H1 (cell line): ENCODE measurements around the gene ATP6V1C2. TPM values are rescaled to one million over a fixed set of nuclear protein-coding genes. Genes with fewer than 3 reads are reported as not detected.

Experiments used
- CTCF ChIA-PET: fragments of 300-600 bp; sonication (Branson Sonifier 250); formaldehyde crosslinking; loops from one replicate; lab custom pipeline; 2021; ENCODE audit not compliant: partially characterized antibody; lab: Charles Lee
- POLR2A ChIA-PET: fragments of 300-600 bp; sonication (Branson Sonifier 250); formaldehyde crosslinking; loops from one replicate; lab custom pipeline; 2021; ENCODE audit warnings: inconsistent platforms; ENCODE audit not compliant: partially characterized antibody; lab: Charles Lee
- DNase-seq, 2 experiments: peaks; one replicate each; pipeline versions ENCODE4 v3.0.0 to v3.0.0-alpha.2; 2010 to 2022; ENCODE audit warnings: low spot score in 2 of 2, low read depth in 1 of 2, mixed read lengths in 1 of 2
- FAIRE-seq: peaks from 2 replicates; lab custom pipeline; 2011; peaks lifted over from hg19 to GRCh38; lab: Jason Lieb, UNC
- H2AFZ ChIP-seq: 2 replicates; pipeline ENCODE4 v1.8.1; 2012; ENCODE audit warnings: low read length, inconsistent platforms
- H2AK5ac ChIP-seq: 2 replicates; pipeline ENCODE4 v1.6.1; 2013; ENCODE audit warnings: low read depth, low read length
- H2BK120ac ChIP-seq: replicated peaks from 2 replicates; pipeline ENCODE3; 2013; ENCODE audit warnings: low read depth, low read length, inconsistent platforms
- H2BK12ac ChIP-seq: 2 replicates; pipeline ENCODE4 v1.6.1; 2013; ENCODE audit warnings: low read depth, low read length
- H2BK15ac ChIP-seq: 2 replicates; pipeline ENCODE4 v1.6.1; 2013; ENCODE audit warnings: low read length
- H2BK20ac ChIP-seq: 2 replicates; pipeline ENCODE4 v1.6.1; 2013; ENCODE audit warnings: low read length
- H2BK5ac ChIP-seq: 2 replicates; pipeline ENCODE4 v1.6.1; 2013; ENCODE audit warnings: low read depth, low read length
- H3K14ac ChIP-seq: 2 replicates; pipeline ENCODE4 v1.6.1; 2013; ENCODE audit warnings: inconsistent platforms; ENCODE audit not compliant: insufficient read length
- H3K18ac ChIP-seq: 2 replicates; pipeline ENCODE4 v1.6.1; 2013; ENCODE audit warnings: low read length; ENCODE audit errors: extremely low read depth
- H3K23ac ChIP-seq: 2 replicates; pipeline ENCODE4 v1.6.1; 2013; ENCODE audit warnings: inconsistent platforms; ENCODE audit not compliant: insufficient read length
- H3K23me2 ChIP-seq: 2 replicates; pipeline ENCODE4 v1.6.1; 2013; ENCODE audit warnings: low read depth, low read length
- H3K27ac ChIP-seq: 2 replicates; pipeline ENCODE4 v1.6.1; 2011; ENCODE audit warnings: low read depth, low read length, inconsistent platforms
- H3K27me3 ChIP-seq, 4 experiments: replicated peaks in 1 of 4; 1 replicate in 1 of 4; 2 replicates in 3 of 4; pipeline versions ENCODE4 v1.6.1 to v1.8.1; 2011 to 2013; ENCODE audit warnings: low read length in 3 of 4, mild to moderate bottlenecking in 3 of 4, inconsistent platforms in 2 of 4, mixed read lengths in 2 of 4, moderate library complexity in 1 of 4; ENCODE audit not compliant: control insufficient read depth in 3 of 4, insufficient read depth in 3 of 4; ENCODE audit errors: extremely low read depth in 1 of 4
- H3K36me3 ChIP-seq, 4 experiments: 2 replicates each; pipeline versions ENCODE4 v1.6.1 to v1.8.1; 2011 to 2013; ENCODE audit warnings: mild to moderate bottlenecking in 4 of 4, low read length in 3 of 4, moderate library complexity in 2 of 4, control low read depth in 1 of 4, inconsistent platforms in 1 of 4; ENCODE audit not compliant: insufficient read depth in 4 of 4, control insufficient read depth in 2 of 4
- H3K4ac ChIP-seq: replicated peaks from 2 replicates; pipeline ENCODE3; 2013; ENCODE audit warnings: low read length, low read depth, mixed read lengths, inconsistent platforms; ENCODE audit not compliant: insufficient read length
- H3K4me1 ChIP-seq, 4 experiments: replicated peaks in 1 of 4; 1 replicate in 1 of 4; 2 replicates in 3 of 4; pipeline versions ENCODE4 v1.6.1 to v1.8.1; 2011 to 2013; ENCODE audit warnings: low read length in 3 of 4, inconsistent platforms in 2 of 4, mixed read lengths in 1 of 4; ENCODE audit not compliant: insufficient read depth in 4 of 4, control insufficient read depth in 3 of 4
- H3K4me2 ChIP-seq, 2 experiments: 2 replicates each; pipeline versions ENCODE4 v1.6.1 to v1.8.1; 2011 to 2013; ENCODE audit warnings: low read depth in 2 of 2, low read length in 2 of 2, control low read depth in 1 of 2, inconsistent platforms in 1 of 2, mild to moderate bottlenecking in 1 of 2; ENCODE audit not compliant: insufficient read depth in 1 of 2
- H3K4me3 ChIP-seq, 4 experiments: fragments of 200-600, 300-600 bp in 1 of 4; sonication (generic), shearing (Covaris generic), sonication (Bioruptor Twin) in 1 of 4; 2 replicates each; pipeline versions ENCODE4 v1.5.1 to v1.8.1; 2011 to 2016; ENCODE audit warnings: low read length in 4 of 4, low read depth in 3 of 4, control low read depth in 2 of 4, inconsistent platforms in 2 of 4, mild to moderate bottlenecking in 2 of 4, mixed read lengths in 1 of 4, moderate library complexity in 1 of 4; ENCODE audit not compliant: insufficient read depth in 2 of 4; ENCODE audit errors: extremely low read depth in 1 of 4
- H3K56ac ChIP-seq: replicated peaks from 2 replicates; pipeline ENCODE3; 2013; ENCODE audit warnings: low read depth, mild to moderate bottlenecking, mixed read lengths, low read length, inconsistent platforms; ENCODE audit not compliant: insufficient read length
- H3K79me1 ChIP-seq: 2 replicates; pipeline ENCODE4 v1.6.1; 2013; ENCODE audit warnings: low read depth, low read length, control low read depth
- H3K79me2 ChIP-seq, 2 experiments: 2 replicates each; pipeline versions ENCODE4 v1.6.1 to v1.8.1; 2012 to 2013; ENCODE audit warnings: low read length in 2 of 2, mild to moderate bottlenecking in 2 of 2, inconsistent platforms in 1 of 2; ENCODE audit not compliant: insufficient read depth in 2 of 2, control insufficient read depth in 1 of 2
- H3K9ac ChIP-seq, 4 experiments: replicated peaks in 1 of 4; 1 replicate in 1 of 4; 2 replicates in 3 of 4; pipeline versions ENCODE4 v1.6.1 to v1.8.1; 2011 to 2013; ENCODE audit warnings: low read depth in 3 of 4, low read length in 3 of 4, control low read depth in 2 of 4, mild to moderate bottlenecking in 2 of 4, moderate library complexity in 2 of 4, inconsistent platforms in 1 of 4; ENCODE audit errors: extremely low read depth in 1 of 4
- H3K9me3 ChIP-seq, 2 experiments: 2 replicates each; pipeline versions ENCODE4 v1.6.1 to v1.8.1; 2012 to 2013; ENCODE audit warnings: mild to moderate bottlenecking in 2 of 2, moderate library complexity in 2 of 2, control low read depth in 1 of 2, inconsistent platforms in 1 of 2, low read depth in 1 of 2, low read length in 1 of 2, mixed read lengths in 1 of 2; ENCODE audit not compliant: insufficient read depth in 2 of 2
- H4K20me1 ChIP-seq, 2 experiments: replicated peaks in 1 of 2; 2 replicates each; pipeline versions ENCODE3 to v1.8.1; 2011 to 2013; ENCODE audit warnings: inconsistent platforms in 2 of 2, low read length in 2 of 2, mild to moderate bottlenecking in 1 of 2; ENCODE audit not compliant: insufficient read depth in 2 of 2, control insufficient read depth in 1 of 2
- H4K5ac ChIP-seq: 2 replicates; pipeline ENCODE4 v1.6.1; 2013; ENCODE audit warnings: low read length, low read depth, mixed read lengths, inconsistent platforms; ENCODE audit not compliant: insufficient read length
- H4K8ac ChIP-seq: 2 replicates; pipeline ENCODE4 v1.8.0; 2013; ENCODE audit warnings: mild to moderate bottlenecking, moderate library complexity, low read length, inconsistent platforms; ENCODE audit not compliant: insufficient read depth; ENCODE audit errors: extremely low read depth
- H4K91ac ChIP-seq: replicated peaks from 2 replicates; pipeline ENCODE3; 2013; ENCODE audit warnings: low read length, mixed read lengths, inconsistent platforms; ENCODE audit not compliant: insufficient read length
- GTF2F1 ChIP-seq: IDR thresholded peaks from 2 replicates; pipeline ENCODE4 v1.6.1; 2012; ENCODE audit warnings: low read depth, low read length, improper control_type of control experiment, borderline replicate concordance
- JUND ChIP-seq: IDR thresholded peaks from 2 replicates; pipeline ENCODE4 v1.6.1; 2011; ENCODE audit warnings: mild to moderate bottlenecking, improper control_type of control experiment, low read length
- POLR2AphosphoS5 ChIP-seq: IDR thresholded peaks from 2 replicates; pipeline ENCODE4 v1.6.1; 2011; ENCODE audit warnings: low read depth, low read length
- RAD21 ChIP-seq, 2 experiments: IDR thresholded peaks in 1 of 2; conservative IDR thresholded peaks in 1 of 2; 2 replicates each; pipeline ENCODE4 v1.6.1; 2011; ENCODE audit warnings: low read depth in 2 of 2, low read length in 2 of 2, improper control_type of control experiment in 1 of 2, inconsistent platforms in 1 of 2, mild to moderate bottlenecking in 1 of 2, moderate library complexity in 1 of 2
- SIRT6 ChIP-seq: IDR thresholded peaks from one replicate; pipeline ENCODE4 v1.7.1; 2012; ENCODE audit warnings: low read length, inconsistent platforms
- SRF ChIP-seq: IDR thresholded peaks from 2 replicates; pipeline ENCODE4 v1.6.1; 2011; ENCODE audit warnings: mild to moderate bottlenecking, low read depth, low read length, moderate library complexity
- TAF1 ChIP-seq: IDR thresholded peaks from 2 replicates; pipeline ENCODE4 v1.6.1; 2011; ENCODE audit warnings: mild to moderate bottlenecking, low read depth, low read length
- WGBS, 2 experiments: shearing (Covaris generic) in 1 of 2; methylation state at CpG; one replicate each; pipeline versions ENCODE4 v1.1.6 to v1.1.7; 2013 to 2015; ENCODE audit warnings: low lambda C conversion rate in 2 of 2, mixed read lengths in 2 of 2, inconsistent platforms in 1 of 2, low coverage in 1 of 2, missing lambda C conversion rate in 1 of 2; ENCODE audit not compliant: insufficient replicate concordance in 2 of 2, insufficient coverage in 1 of 2, insufficient read length in 1 of 2; ENCODE audit errors: extremely low coverage in 1 of 2, missing lambda C conversion rate in 1 of 2; 5-methylcytosine and 5-hydroxymethylcytosine counted together
- polyA plus RNA-seq, 7 experiments: library from polyadenylated mRNA; depleted of rRNA in 3 of 7; stranded (reverse) in 5 of 7; unstranded in 2 of 7; fragments of >200 nt in 5 of 7; fragments of 200-250 nt in 2 of 7; gene quantifications; 1 replicate in 5 of 7; 2 replicates in 1 of 7; 4 replicates in 1 of 7; pipeline versions ENCODE4 v1.2.1 to v1.2.3, GENCODE V29; 2011 to 2013; ENCODE audit warnings: missing spikeins in 2 of 7, mixed read lengths in 2 of 7
- total RNA-seq: library from RNA; stranded (reverse); fragmentation: NEBNext Ultra II Directional; extraction: Animal tissue kit (Norgen Biotek cat#: 25700); gene quantifications from 2 replicates; pipeline ENCODE4 v1.2.1, GENCODE V29; 2021

Gene ATP6V1C2
- total and polyA plus RNA-seq, 2 of the 8 experiments (the other 6 are each of a cell fraction or from before 2014, with no cell fraction given), result 0.29 to 0.74 TPM

DNA sequence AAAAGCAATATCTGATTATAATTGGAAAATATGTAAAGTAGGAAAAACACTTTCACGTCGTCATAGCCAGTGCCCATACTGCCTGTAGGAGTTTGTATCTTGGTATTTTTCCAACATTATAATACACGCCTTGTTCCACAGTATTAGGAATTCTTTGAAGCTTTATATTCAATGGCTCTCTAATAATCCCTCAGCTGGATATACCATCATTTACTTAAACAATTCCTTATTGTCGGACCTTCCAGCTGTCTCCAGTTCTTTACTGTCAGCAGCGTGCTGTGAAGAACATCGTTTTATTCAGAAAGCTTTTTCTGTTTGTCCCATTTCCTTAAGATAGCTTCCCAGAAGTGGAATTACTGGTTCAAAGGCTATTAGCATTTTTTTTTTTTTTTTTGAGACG is 31.7 kb downstream of the ATP6V1C2 start:
- no peak overlapping the region for H2BK20ac ChIP-seq
- H3K4me1 ChIP-seq, result no peaks in the 10 kb centered on the region
- H2BK120ac ChIP-seq, result no peak overlapping the region
- no peak overlapping the region for H3K4ac ChIP-seq
- no peak overlapping the region for H3K4me3 ChIP-seq
- no peaks in the 10 kb centered on the region for H3K27me3 ChIP-seq
- no peak overlapping the region for H4K91ac ChIP-seq
- H3K14ac ChIP-seq, result no peak overlapping the region
- H3K79me1 ChIP-seq, result no peaks in the 10 kb centered on the region
- CTCF ChIA-PET, result no interaction called here
- H2BK12ac ChIP-seq, result no peak overlapping the region
- H3K4me2 ChIP-seq, result no peak overlapping the region
- TF ChIP-seq RAD21 (IDR thresholded peaks at IDR 0.05 in 1 of 2, conservative IDR thresholded peaks at IDR 0.05 in 1 of 2; ENCODE audit: low read depth in 2 of 2, low read length in 2 of 2), result no peak
- TF ChIP-seq SIRT6, result no peak
- no peak for TF ChIP-seq SRF
- TF ChIP-seq GTF2F1, result no peak
- no peak for TF ChIP-seq POLR2AphosphoS5
- no peak for TF ChIP-seq JUND
- no peak for TF ChIP-seq TAF1
- TF ChIP-seq, all 59 proteins: peak for 0
- WGBS, 2 experiments, result 96% methylated on average over 7 of the region's 7 CpGs; no CpG with 5 or more reads in 1 of the 2 experiments
- Histone ChIP-seq H2AFZ (no peak overlapping the region), H3K27ac (no peak overlapping the region), H2BK5ac (no peak overlapping the region), H3K23me2 (no peaks in the 10 kb centered on the region), H3K36me3 (no peaks in the 10 kb centered on the region), H3K18ac (no peak overlapping the region), H3K9me3 (no peaks in the 10 kb centered on the region), H3K56ac (no peak overlapping the region), H3K79me2 (no peaks in the 10 kb centered on the region), H4K20me1 (no peaks in the 10 kb centered on the region), H4K8ac (no peak overlapping the region), H2AK5ac (no peak overlapping the region), H4K5ac (no peak overlapping the region), H2BK15ac (no peak overlapping the region), H3K9ac (no peak overlapping the region), H3K23ac (no peak overlapping the region)
- FAIRE-seq (no peak), DNase-seq (no peak)
- POLR2A ChIA-PET, result interaction anchor here (0.6 to 0.8 kb wide), 2 partner anchors 15 to 216 kb away, joined by 3 to 5 read pairs; no protein-coding TSS in a partner anchor
